OCI-LY7 (cell line): ENCODE data around the gene IST1.
A peak's percentile ranks its signal among the peaks of the same experiment; 100 is the strongest.

Experiments used
- CTCF ChIP-seq: fragments of 200-600 bp; sonication (generic); conservative IDR thresholded peaks from 2 replicates; pipeline ENCODE4 v1.5.1; 2014; ENCODE audit warnings: mild to moderate bottlenecking, antibody characterized with exemption, low read length, moderate library complexity, mixed read lengths
- EZH2phosphoT487 ChIP-seq: fragments of 200-600 bp; sonication (generic); IDR thresholded peaks from 2 replicates; pipeline ENCODE4 v1.6.1; 2018; ENCODE audit warnings: low read depth, borderline replicate concordance, mild to moderate bottlenecking, mixed run types, antibody characterized with exemption, low read length, moderate library complexity, mixed read lengths

- TF ChIP-seq CTCF (peak; percentile 41; the same call in 1 of the 2 replicates), EZH2phosphoT487 (no peak)
These were observed 956 bp upstream of the IST1 start for GRCh38 chr16:71894229-71894920.
